PC-3 (cell line): ENCODE results near the gene FES. TPM values are rescaled to one million over a fixed set of nuclear protein-coding genes. Genes with fewer than 3 reads are reported as not detected.

Experiments
- ATAC-seq: fragments of 200-7000 bp; cut with Tn5 transposase; 2 replicates; pipeline ENCODE4 v1.9.1; 2020; ENCODE audit warnings: mild to moderate bottlenecking, moderate library complexity
- BruUV-seq: library from RNA; stranded (reverse); fragments of 400-500 nt; replicated peaks from 2 replicates; lab custom pipeline; 2021; lab: Mats Ljungman, UMichigan
- CTCF ChIA-PET: fragments of 300-600 bp; sonication (Branson Sonifier 250); formaldehyde crosslinking; loops from one replicate; lab custom pipeline; 2022; ENCODE audit warnings: antibody characterized with exemption; lab: Charles Lee
- POLR2A ChIA-PET: fragments of 300-600 bp; sonication (Branson Sonifier 250); formaldehyde crosslinking; loops from one replicate; lab custom pipeline; 2022; ENCODE audit warnings: antibody characterized with exemption; ENCODE audit not compliant: unreplicated experiment; lab: Charles Lee
- DNase-seq: peaks from one replicate; pipeline ENCODE4 v3.0.0-alpha.2; 2015
- H2AFZ ChIP-seq: fragments of 300-600 bp; sonication (generic); 2 replicates; pipeline ENCODE4 v1.6.0; 2016; ENCODE audit warnings: antibody characterized with exemption, low read length
- H3F3A ChIP-seq: fragments of 300-600 bp; sonication (generic); one replicate; pipeline ENCODE4 v1.6.0; 2017; ENCODE audit warnings: antibody characterized with exemption, low read length, control low read depth, mild to moderate bottlenecking; ENCODE audit not compliant: unreplicated experiment
- H3K27ac ChIP-seq: fragments of 300-600 bp; sonication (generic); 2 replicates; pipeline ENCODE4 v1.5.1; 2016; ENCODE audit warnings: mild to moderate bottlenecking, low read length
- H3K27me3 ChIP-seq: fragments of 300-600 bp; sonication (generic); 2 replicates; pipeline ENCODE4 v1.6.1; 2016; ENCODE audit warnings: low read length, mixed read lengths
- H3K36me3 ChIP-seq: fragments of 300-600 bp; sonication (generic); 2 replicates; pipeline ENCODE4 v1.6.1; 2016; ENCODE audit warnings: low read depth, mixed run types, low read length, mixed read lengths
- H3K4me1 ChIP-seq: fragments of 300-600 bp; sonication (generic); 2 replicates; pipeline ENCODE4 v1.5.1; 2016; ENCODE audit warnings: low read length; ENCODE audit not compliant: insufficient read depth
- H3K4me2 ChIP-seq: fragments of 300-600 bp; sonication (generic); 2 replicates; pipeline ENCODE4 v1.6.0; 2016; ENCODE audit warnings: low read length
- H3K4me3 ChIP-seq: fragments of 300-600 bp; sonication (generic); 2 replicates; pipeline ENCODE4 v1.5.1; 2016; ENCODE audit warnings: mild to moderate bottlenecking, low read length, mixed read lengths
- H3K79me2 ChIP-seq: fragments of 300-600 bp; sonication (generic); 2 replicates; pipeline ENCODE4 v1.6.1; 2017; ENCODE audit warnings: low read length, mixed read lengths
- H3K9ac ChIP-seq: fragments of 300-600 bp; sonication (generic); 2 replicates; pipeline ENCODE4 v1.6.0; 2016; ENCODE audit warnings: mild to moderate bottlenecking, low read length
- H3K9me2 ChIP-seq: fragments of 300-600 bp; sonication (generic); replicated peaks from 2 replicates; pipeline ENCODE4 v1.6.1; 2016; ENCODE audit warnings: mixed run types, low read length, mixed read lengths
- H3K9me3 ChIP-seq: fragments of 300-600 bp; sonication (generic); 2 replicates; pipeline ENCODE4 v1.6.1; 2016; ENCODE audit warnings: low read length, mixed read lengths
- H4K20me1 ChIP-seq: fragments of 300-600 bp; sonication (generic); 2 replicates; pipeline ENCODE4 v1.6.1; 2016; ENCODE audit warnings: low read length, mixed read lengths
- EZH2 ChIP-seq: fragments of 300-600 bp; sonication (generic); IDR thresholded peaks from one replicate; pipeline ENCODE4 v1.6.1; 2017; ENCODE audit warnings: antibody characterized with exemption, mild to moderate bottlenecking, low read length; ENCODE audit not compliant: unreplicated experiment
- EZH2phosphoT487 ChIP-seq: fragments of 300-600 bp; sonication (generic); IDR thresholded peaks from 2 replicates; pipeline ENCODE4 v1.6.1; 2018; ENCODE audit warnings: mild to moderate bottlenecking, antibody characterized with exemption, low read length, borderline replicate concordance
- intact Hi-C: fragments of 100-400 bp; cut with micrococcal nuclease; formaldehyde crosslinking; loops from 2 replicates; pipeline ENCODE4 v1.9.0; 2023
- total RNA-seq: library from RNA; depleted of rRNA; stranded (reverse); fragments of >200 nt; gene quantifications from 2 replicates; pipeline ENCODE4 v1.2.3, GENCODE V29; 2014
- TF ChIP-seq, protein P1 (sequence below): fragments of 300-600 bp; sonication (generic); conservative IDR thresholded peaks from 2 replicates; pipeline ENCODE4 v1.5.1; 2017; ENCODE audit warnings: antibody characterized with exemption, low read depth, mild to moderate bottlenecking, low read length

The FES gene
- total RNA-seq, 1 experiment from 2014 or later = 2.8 TPM

DNA sequence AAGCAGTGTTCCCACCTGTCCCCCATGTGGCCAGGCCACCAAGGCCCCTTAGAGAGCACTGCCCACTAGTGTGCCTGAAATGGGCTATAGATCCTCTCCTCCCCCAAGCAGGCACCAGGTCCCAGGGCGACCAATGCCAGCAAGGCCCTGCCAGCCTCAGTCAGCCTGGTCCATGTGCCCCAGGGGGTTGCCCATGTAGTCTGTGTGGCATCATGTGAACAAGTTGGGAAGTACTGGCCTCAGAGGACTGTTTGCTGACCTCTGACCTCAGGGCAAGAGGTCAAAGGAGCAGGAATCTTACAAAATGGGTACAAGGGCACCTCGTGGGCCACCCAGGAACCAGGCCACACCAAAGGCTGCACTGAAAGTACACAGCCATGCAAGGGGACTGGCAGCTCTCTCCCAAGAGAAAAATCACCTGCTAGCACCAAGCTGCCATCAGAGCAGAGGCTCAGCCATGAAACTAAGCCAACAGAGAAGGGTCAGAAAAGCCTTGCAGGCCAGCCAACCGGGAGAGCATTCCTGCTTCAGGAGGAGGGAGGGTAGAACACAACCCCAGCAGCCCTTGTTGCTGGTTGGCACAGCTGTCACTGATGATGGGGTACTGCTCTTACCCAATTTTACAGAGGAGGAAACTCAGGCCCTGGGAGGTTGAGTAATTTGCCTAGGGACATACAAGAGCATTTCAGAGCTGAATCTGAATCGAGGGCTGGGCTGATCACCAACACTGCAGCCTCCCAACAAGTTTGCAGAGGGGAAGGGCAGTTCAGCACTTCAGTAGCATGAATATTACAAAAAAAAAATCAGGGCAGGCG lies 21.1 kb upstream of the FES start:
- H3F3A ChIP-seq = no peaks in the 10 kb centered on the region
- ATAC-seq (no peak), DNase-seq (peak; percentile 68)
- BruUV-seq = no TSS peak
- H3K27me3 ChIP-seq = no peaks in the 10 kb centered on the region
- no peaks in the 10 kb centered on the region for H3K36me3 ChIP-seq
- H3K4me2 ChIP-seq = no peak overlapping the region
- TF ChIP-seq EZH2phosphoT487 = no peak
- TF ChIP-seq, protein P1, sequence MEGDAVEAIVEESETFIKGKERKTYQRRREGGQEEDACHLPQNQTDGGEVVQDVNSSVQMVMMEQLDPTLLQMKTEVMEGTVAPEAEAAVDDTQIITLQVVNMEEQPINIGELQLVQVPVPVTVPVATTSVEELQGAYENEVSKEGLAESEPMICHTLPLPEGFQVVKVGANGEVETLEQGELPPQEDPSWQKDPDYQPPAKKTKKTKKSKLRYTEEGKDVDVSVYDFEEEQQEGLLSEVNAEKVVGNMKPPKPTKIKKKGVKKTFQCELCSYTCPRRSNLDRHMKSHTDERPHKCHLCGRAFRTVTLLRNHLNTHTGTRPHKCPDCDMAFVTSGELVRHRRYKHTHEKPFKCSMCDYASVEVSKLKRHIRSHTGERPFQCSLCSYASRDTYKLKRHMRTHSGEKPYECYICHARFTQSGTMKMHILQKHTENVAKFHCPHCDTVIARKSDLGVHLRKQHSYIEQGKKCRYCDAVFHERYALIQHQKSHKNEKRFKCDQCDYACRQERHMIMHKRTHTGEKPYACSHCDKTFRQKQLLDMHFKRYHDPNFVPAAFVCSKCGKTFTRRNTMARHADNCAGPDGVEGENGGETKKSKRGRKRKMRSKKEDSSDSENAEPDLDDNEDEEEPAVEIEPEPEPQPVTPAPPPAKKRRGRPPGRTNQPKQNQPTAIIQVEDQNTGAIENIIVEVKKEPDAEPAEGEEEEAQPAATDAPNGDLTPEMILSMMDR = no peak
- no peak for TF ChIP-seq EZH2
- intact Hi-C loops = no loop called here
- no peak overlapping the region for H2AFZ ChIP-seq
- peaks cover 54% of the 10 kb centered on the region for H3K4me1 ChIP-seq
- no peaks in the 10 kb centered on the region for H4K20me1 ChIP-seq
- ChIA-PET POLR2A (no interaction called here), CTCF (no interaction called here)
- H3K27ac ChIP-seq = peak overlapping the region; percentile 47
- no peaks in the 10 kb centered on the region for H3K9me3 ChIP-seq
- no peaks in the 10 kb centered on the region for H3K79me2 ChIP-seq
- H3K4me3 ChIP-seq = no peak overlapping the region
- H3K9ac ChIP-seq = no peak overlapping the region
- H3K9me2 ChIP-seq = no peaks in the 10 kb centered on the region

DNA sequence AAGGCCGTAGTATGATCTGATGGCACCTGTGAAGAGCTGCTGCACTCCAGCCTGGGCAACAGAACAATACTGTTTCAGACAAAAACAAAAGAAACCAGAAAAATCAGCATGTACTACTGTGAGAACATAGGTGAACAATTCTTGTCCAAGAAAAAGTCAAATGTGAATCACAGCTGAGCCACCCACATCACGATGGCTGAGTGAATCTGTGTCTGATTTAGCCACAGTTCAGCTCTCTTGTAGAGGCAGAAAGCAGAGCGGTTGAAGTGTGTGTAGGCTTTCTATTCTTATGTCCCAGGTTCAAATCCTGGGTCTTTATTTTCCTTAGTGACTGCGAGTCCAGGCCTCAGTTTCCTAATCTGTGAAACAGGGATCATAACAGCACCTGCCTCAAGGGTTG lies 20.3 kb upstream of the FES start:
- H3K9me2 ChIP-seq = no peaks in the 10 kb centered on the region
- H3K79me2 ChIP-seq = no peaks in the 10 kb centered on the region
- H3K36me3 ChIP-seq = no peaks in the 10 kb centered on the region
- H4K20me1 ChIP-seq = no peaks in the 10 kb centered on the region
- peaks cover 62% of the 10 kb centered on the region for H3K4me1 ChIP-seq
- H3K4me2 ChIP-seq = peak overlapping the region; percentile 10; the same call in 1 of the 2 replicates
- H3K4me3 ChIP-seq = no peak overlapping the region
- TF ChIP-seq EZH2phosphoT487 = no peak
- ChIA-PET POLR2A (no interaction called here), CTCF (no interaction called here)
- no peak overlapping the region for H2AFZ ChIP-seq
- no peak overlapping the region for H3K9ac ChIP-seq
- no peaks in the 10 kb centered on the region for H3K27me3 ChIP-seq
- DNase-seq (no peak), ATAC-seq (no peak)
- BruUV-seq = no TSS peak
- H3K27ac ChIP-seq = peak overlapping the region; percentile 47
- H3K9me3 ChIP-seq = no peaks in the 10 kb centered on the region
- no peaks in the 10 kb centered on the region for H3F3A ChIP-seq
- intact Hi-C loops = no loop called here

DNA sequence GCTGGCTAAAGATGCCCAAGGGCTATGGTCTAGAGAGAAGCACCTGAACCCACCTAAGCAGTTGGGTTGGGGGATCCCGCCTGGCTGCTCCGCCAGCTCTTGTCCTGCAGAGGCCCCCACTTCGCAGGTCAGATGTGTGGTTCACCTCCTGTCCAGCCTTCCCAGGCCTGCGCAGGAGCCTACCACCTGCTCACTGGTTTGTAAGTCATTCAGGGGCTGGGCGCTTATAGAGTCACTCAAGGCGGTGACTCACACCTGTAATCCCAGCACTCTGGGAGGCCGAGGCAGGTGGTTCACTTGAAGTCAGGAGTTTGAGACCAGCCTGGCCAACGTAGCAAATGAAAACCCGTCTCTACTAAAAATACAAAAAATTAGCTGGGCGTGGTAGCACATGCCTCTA lies 19.8 kb upstream of the FES start:
- Histone ChIP-seq H3K9ac (no peak overlapping the region), H3K4me1 (peaks cover 65% of the 10 kb centered on the region), H3K36me3 (no peaks in the 10 kb centered on the region), H3K9me3 (no peaks in the 10 kb centered on the region), H3K27ac (peak overlapping the region; percentile 47; the same call in 1 of the 2 replicates), H4K20me1 (no peaks in the 10 kb centered on the region), H2AFZ (no peak overlapping the region), H3K4me2 (no peak overlapping the region), H3K9me2 (no peaks in the 10 kb centered on the region), H3K27me3 (no peaks in the 10 kb centered on the region), H3K4me3 (no peak overlapping the region), H3F3A (no peaks in the 10 kb centered on the region), H3K79me2 (no peaks in the 10 kb centered on the region)
- DNase-seq = no peak
- intact Hi-C loops = no loop called here
- TF ChIP-seq EZH2phosphoT487 = no peak
- no peak for TF ChIP-seq EZH2
- TF ChIP-seq, protein P1 = no peak
- ChIA-PET CTCF (no interaction called here), POLR2A (no interaction called here)
- BruUV-seq = no TSS peak
- ATAC-seq = no peak
